Measurements from ENCODE around the gene ARHGAP27.
"Not testable (repeated sequence)": the region's sequence is repeated elsewhere in the genome, so short reads cannot be mapped to it uniquely, and the experiment has no call there.

The ARHGAP27 gene

DNA sequence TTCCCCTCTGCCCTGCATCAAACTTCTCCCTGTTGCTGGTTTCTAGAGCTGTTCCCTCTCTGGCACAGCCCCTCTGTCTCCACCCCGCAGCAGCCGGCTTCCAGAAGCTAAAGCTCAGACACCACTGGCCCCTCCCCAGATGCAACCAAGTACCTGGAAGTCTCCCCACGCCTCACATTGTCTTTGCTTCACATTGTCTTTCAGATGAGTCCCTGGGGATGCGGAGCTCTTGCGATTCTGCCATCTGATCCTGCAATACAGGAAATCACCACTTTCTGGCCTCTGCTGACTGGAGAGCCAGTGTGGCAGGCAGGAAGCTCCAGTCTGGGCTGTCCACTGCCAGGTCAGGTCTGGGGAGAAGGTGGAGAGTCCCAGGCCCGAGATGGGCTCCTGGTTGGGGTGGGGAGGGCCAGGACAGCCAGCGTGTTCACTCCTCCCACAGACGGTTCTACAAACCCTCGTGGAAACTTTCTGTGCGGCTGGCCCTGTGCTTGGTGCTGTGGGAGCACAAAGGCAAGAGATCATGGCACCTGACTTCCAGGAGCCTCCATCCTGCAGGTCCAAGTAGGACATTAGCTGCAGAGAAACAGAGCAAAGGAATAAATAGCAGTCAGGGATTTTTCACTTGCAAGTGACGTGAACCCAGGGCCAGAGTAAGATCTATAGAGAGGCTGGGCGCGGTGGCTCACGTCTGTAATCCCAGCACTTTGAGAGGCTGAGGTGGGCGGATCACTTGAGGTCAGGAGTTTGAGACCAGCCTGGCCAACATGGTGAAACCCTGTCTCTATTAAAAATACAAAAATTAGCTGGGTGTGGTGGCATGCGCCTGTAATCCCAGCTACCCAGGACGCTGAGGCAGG, 67.9 kb downstream of the ARHGAP27 start:
- in situ Hi-C loops (cut with MboI; ENCODE audit: low sequenced_read_pairs) = no loop called here

DNA sequence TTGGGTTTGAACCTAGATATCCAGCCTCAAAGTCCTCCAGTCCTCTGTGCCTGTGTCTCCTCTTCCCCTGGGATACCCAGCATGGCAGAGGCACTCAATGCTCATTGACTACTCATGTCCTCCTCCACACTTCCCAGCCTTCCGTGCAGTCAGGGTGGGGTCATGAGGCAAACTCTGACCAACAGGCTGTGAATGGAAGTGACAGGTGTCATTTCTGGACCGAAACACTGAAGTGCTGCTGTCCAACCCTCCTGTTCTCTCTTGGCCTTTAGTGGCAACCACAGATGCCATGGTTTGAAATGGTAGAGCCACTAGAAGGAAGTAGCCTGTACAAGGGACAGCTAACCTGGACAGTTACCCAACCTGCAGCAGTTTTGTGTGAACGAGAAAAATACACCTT, 69.2 kb downstream of the ARHGAP27 start:
- in situ Hi-C loops (cut with MboI; ENCODE audit: low sequenced_read_pairs) = no loop called here

GRCh38 chr17:45361976-45362375, 70.7 kb downstream of the ARHGAP27 start:
- in situ Hi-C loops (cut with MboI; ENCODE audit: low sequenced_read_pairs) = no loop called here

- in situ Hi-C loops (cut with MboI; ENCODE audit: low sequenced_read_pairs) = no loop called here
These were observed 71.2 kb downstream of the ARHGAP27 start for GRCh38 chr17:45361451-45361850.

DNA sequence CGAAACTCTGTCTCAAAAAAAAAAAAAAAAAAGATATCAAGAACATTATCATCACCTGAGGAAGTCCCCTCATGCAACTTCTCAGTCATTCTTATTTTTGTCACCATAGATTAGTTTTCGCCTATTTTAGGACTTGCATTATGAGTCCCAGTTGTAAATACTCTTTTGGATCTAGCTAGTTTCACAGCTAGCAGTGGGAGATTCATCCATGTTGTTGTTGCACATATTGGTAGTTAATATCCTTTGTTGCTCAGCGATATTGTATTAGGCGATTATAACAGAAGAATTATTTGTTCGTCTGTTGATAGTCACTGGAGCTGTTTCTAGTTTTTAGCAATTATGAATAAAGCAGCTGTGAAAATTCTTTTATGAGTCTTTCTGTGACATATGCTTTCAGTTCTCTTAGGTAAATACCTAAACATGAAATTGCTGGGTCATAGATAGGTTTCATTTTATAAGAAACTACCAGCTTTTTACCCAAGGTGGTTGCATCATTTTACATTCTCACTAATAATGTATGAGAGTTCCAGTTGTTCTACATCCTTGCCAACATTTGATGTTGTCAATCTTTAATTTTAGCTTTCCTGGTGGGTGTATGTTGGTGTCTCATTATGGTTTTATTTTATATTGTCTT, 75.2 kb downstream of the ARHGAP27 start:
- in situ Hi-C loops (cut with MboI; ENCODE audit: low sequenced_read_pairs) = no loop called here

- in situ Hi-C loops (cut with MboI; ENCODE audit: low sequenced_read_pairs) = no loop called here
These were observed 77.6 kb downstream of the ARHGAP27 start for GRCh38 chr17:45355087-45355486.

DNA sequence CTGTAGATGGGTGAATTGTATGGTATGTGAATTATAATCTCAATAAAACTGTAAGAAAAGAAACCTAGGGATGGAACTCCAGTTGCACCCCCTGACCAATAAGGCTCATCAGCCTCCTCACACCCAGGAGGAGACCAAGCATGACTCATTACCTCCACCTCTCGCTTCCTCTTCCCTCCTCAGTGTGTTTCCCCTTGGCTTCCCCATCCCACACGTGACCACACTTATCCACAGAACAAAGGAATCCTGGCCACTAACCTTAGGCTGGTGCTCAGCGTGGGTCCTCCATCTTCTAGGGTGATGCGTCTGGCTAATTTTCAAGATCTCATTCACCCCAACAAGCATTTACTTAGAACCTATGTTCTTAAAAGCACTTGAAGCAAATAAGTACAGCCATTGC, 79.6 kb downstream of the ARHGAP27 start:
- in situ Hi-C loops (cut with MboI; ENCODE audit: low sequenced_read_pairs) = no loop called here

GRCh38 chr17:45351831-45352230, 80.8 kb downstream of the ARHGAP27 start:
- in situ Hi-C loops (cut with MboI; ENCODE audit: low sequenced_read_pairs) = no loop called here

- in situ Hi-C loops (cut with MboI; ENCODE audit: low sequenced_read_pairs) = no loop called here
These were observed 85.2 kb downstream of the ARHGAP27 start for GRCh38 chr17:45347444-45347843.

DNA sequence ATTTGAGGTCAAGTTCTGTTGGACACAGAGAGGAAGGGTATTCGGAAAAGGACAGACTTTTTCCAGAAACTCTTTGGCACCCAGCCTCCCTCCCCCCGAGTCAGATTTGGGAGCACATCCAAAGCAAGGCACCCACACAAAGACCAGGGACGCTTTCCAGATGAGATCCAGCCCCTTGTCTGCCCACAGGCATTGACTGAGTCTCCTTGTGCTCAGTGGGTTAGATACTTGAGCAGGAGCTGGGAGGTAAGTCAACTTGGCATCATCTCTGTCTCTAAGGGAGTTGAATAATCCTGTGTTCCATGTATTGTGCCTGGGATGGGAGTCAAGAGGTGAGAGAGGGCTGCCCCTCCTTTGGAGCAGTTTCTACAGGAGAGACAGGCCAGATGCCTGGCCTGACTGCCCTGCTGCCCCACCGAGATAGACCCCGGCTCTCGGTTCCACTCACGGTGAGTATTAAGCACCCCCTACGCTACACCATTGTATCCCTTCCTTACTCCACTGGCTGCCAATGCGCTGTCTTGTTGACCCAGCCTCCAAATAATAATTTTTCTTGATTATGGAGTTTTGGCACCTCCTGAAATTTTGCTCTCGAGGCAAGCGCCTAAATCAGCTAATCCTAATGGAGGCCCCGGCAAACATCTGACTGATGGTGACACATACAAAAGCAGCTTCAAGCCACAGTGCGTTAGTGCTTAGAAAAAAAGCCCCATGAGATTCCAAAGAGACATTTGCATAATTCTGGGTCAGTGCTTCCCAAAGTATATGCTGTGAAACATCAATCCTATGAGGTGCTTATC, 86.3 kb downstream of the ARHGAP27 start:
- in situ Hi-C loops (cut with MboI; ENCODE audit: low sequenced_read_pairs) = no loop called here

DNA sequence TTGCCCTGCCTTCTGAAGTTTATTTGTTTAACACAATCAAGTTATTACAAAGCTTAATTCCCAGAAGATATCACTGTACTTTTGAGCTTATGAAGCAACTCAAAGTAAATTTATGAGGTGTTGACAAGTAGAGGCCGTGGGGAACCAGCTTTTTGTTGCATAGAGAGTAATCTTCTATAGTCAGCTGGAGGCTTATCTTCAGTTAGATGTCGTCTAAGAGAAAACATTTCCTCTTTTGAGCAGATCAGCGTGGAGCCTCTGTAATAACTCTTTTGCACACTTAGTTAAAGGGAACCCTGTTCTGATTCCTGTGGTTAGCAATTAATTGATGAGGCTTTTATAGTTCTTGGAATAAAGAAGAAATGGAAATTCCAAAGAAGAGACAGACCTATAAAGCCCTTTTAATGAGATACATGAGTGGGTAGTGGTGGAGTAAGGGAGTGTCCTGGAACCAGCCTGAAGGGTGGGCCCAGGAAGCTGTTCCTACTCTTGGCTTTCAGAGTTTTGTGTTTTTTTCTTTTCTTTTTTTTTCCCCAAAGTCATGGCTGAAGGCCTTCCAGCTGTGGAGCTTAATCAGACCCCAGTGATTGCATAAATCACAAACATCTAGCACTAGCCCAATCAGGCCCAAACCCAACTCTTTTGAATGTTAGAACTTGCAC, 87.0 kb downstream of the ARHGAP27 start:
- in situ Hi-C loops (cut with MboI; ENCODE audit: low sequenced_read_pairs) = no loop called here

DNA sequence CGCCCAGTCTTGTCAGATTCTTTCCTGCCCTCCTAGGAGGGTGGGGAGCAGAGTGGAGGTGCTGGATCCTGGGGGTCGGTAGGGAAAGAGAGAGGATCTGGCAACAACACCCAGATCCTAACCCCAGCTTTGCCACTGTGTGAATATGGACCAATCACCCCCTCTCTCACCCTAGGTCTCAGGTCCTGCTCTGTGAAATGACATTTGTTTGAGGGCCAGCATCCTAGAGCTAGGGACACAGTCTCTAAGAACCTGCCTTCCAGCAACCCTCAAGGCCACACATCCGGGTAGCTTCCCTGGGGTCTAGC, 87.5 kb downstream of the ARHGAP27 start:
- in situ Hi-C loops (cut with MboI; ENCODE audit: low sequenced_read_pairs) = no loop called here

GRCh38 chr17:45343967-45344664, 88.6 kb downstream of the ARHGAP27 start:
- in situ Hi-C loops (cut with MboI; ENCODE audit: low sequenced_read_pairs) = not testable (repeated sequence)

Measured in HL-60/S4 treated with phorbol 12-myristate 13-acetate at 8.2 ng/mL for 4 days and 3 days (cell line).